MCF 10A (cell line): ENCODE measurements around the gene DCAF5. TPM values are rescaled to one million over a fixed set of nuclear protein-coding genes. Genes with fewer than 3 reads are reported as not detected.
A peak's percentile ranks its signal among the peaks of the same experiment; 100 is the strongest.

Experiments used
- BruUV-seq: library from RNA; stranded (reverse); fragments of 400-500 nt; replicated peaks from 2 replicates; lab custom pipeline; 2021; lab: Mats Ljungman, UMichigan
- CTCF ChIA-PET: fragments of 300-600 bp; sonication (Branson Sonifier 250); formaldehyde crosslinking; extraction: SDS; loops from one replicate; lab custom pipeline; 2021; ENCODE audit warnings: antibody characterized with exemption, inconsistent platforms; lab: Yijun Ruan, JAX
- POLR2A ChIA-PET: fragments of 300-600, 350-650 bp; sonication (Branson Sonifier 250); formaldehyde crosslinking; extraction: SDS; loops from one replicate; lab custom pipeline; 2020; ENCODE audit warnings: antibody characterized with exemption, inconsistent platforms; lab: Yijun Ruan, JAX
- DNase-seq: peaks from one replicate; pipeline ENCODE4 v3.0.0-alpha.2; 2018; ENCODE audit not compliant: unreplicated experiment
- H3K27ac Mint-ChIP-seq: one replicate; pipeline ENCODE4 v1.8.0; 2022; ENCODE audit warnings: mild to moderate bottlenecking, low read depth, mixed read lengths; ENCODE audit not compliant: unreplicated experiment
- H3K27me3 Mint-ChIP-seq: one replicate; pipeline ENCODE4 v1.8.0; 2022; ENCODE audit warnings: mixed read lengths; ENCODE audit not compliant: insufficient read depth, unreplicated experiment
- H3K36me3 Mint-ChIP-seq: one replicate; pipeline ENCODE4 v1.8.0; 2022; ENCODE audit warnings: mild to moderate bottlenecking, moderate library complexity, mixed read lengths; ENCODE audit not compliant: insufficient read depth, unreplicated experiment
- H3K4me1 Mint-ChIP-seq: one replicate; pipeline ENCODE4 v1.8.0; 2022; ENCODE audit warnings: mixed read lengths; ENCODE audit not compliant: insufficient read depth, unreplicated experiment
- H3K4me3 Mint-ChIP-seq: one replicate; pipeline ENCODE4 v1.8.0; 2022; ENCODE audit warnings: mild to moderate bottlenecking, moderate library complexity, mixed read lengths; ENCODE audit not compliant: unreplicated experiment
- H3K9me3 Mint-ChIP-seq: one replicate; pipeline ENCODE4 v1.8.0; 2022; ENCODE audit warnings: mixed read lengths; ENCODE audit not compliant: unreplicated experiment
- intact Hi-C: fragments of 100-400 bp; cut with micrococcal nuclease; formaldehyde crosslinking; loops from 2 replicates; pipeline ENCODE4 v1.14.1; 2022
- total RNA-seq: library from RNA; stranded (reverse); gene quantifications from 2 replicates; pipeline ENCODE4 v1.2.3, GENCODE V29; 2022
- TF ChIP-seq, protein P1 (sequence below): fragments of 200-600 bp; IDR thresholded peaks from one replicate; pipeline ENCODE4 v1.8.0; 2022; ENCODE audit warnings: antibody characterized with exemption, mild to moderate bottlenecking; ENCODE audit not compliant: unreplicated experiment

The DCAF5 gene
- total RNA-seq, 1 experiment from 2014 or later = 37.7 TPM

DNA sequence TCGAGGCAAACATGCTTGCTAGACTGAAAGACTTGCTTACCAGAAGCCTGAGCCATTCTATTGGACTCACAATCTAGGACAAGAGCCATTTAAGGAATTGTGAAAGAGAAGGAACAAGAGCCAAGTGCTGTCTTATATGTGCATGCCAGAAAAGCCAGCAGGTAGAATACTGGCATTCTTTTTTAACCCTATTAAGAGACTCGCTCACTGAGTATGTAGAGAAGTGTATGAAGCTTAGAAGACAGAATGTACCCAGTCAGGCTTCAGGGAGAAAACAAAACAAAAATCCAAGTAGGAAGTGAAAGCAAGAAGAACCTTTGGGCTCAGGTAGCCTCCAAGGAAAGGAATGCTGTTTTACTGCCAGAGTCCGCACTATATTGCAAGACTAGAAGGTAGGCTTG lies 65.9 kb downstream of the DCAF5 start:
- no TSS peak for BruUV-seq
- Mint-ChIP-seq H3K27me3 (no peaks in the 10 kb centered on the region), H3K36me3 (peaks cover 60% of the 10 kb centered on the region), H3K27ac (peak overlapping the region; percentile 90), H3K4me3 (peak overlapping the region; percentile 36), H3K4me1 (peaks cover 28% of the 10 kb centered on the region), H3K9me3 (no peaks in the 10 kb centered on the region)
- CTCF ChIA-PET = interaction anchor here (1.7 kb wide), 1 partner anchor 174 kb away, joined by 3 read pairs; no protein-coding TSS in a partner anchor
- peak; percentile 56 for DNase-seq
- TF ChIP-seq, protein P1, sequence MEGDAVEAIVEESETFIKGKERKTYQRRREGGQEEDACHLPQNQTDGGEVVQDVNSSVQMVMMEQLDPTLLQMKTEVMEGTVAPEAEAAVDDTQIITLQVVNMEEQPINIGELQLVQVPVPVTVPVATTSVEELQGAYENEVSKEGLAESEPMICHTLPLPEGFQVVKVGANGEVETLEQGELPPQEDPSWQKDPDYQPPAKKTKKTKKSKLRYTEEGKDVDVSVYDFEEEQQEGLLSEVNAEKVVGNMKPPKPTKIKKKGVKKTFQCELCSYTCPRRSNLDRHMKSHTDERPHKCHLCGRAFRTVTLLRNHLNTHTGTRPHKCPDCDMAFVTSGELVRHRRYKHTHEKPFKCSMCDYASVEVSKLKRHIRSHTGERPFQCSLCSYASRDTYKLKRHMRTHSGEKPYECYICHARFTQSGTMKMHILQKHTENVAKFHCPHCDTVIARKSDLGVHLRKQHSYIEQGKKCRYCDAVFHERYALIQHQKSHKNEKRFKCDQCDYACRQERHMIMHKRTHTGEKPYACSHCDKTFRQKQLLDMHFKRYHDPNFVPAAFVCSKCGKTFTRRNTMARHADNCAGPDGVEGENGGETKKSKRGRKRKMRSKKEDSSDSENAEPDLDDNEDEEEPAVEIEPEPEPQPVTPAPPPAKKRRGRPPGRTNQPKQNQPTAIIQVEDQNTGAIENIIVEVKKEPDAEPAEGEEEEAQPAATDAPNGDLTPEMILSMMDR = no peak
- intact Hi-C loops = no loop called here
- POLR2A ChIA-PET = interaction anchor here (0.9 kb wide), 2 partner anchors 42 to 140 kb away, joined by 3 read pairs; no protein-coding TSS in a partner anchor

GRCh38 chr14:69086537-69086936 lies 66.4 kb downstream of the DCAF5 start:
- no TSS peak for BruUV-seq
- POLR2A ChIA-PET = interaction anchor here (0.6 to 0.9 kb wide), 3 partner anchors 41 to 275 kb away, joined by 3 read pairs; no protein-coding TSS in a partner anchor
- H3K9me3 Mint-ChIP-seq = no peaks in the 10 kb centered on the region
- TF ChIP-seq, protein P1 = no peak
- H3K27me3 Mint-ChIP-seq = no peaks in the 10 kb centered on the region
- H3K4me3 Mint-ChIP-seq = peak overlapping the region; percentile 36
- H3K4me1 Mint-ChIP-seq = peaks cover 28% of the 10 kb centered on the region
- DNase-seq = no peak
- H3K27ac Mint-ChIP-seq = peak overlapping the region; percentile 90
- CTCF ChIA-PET = interaction anchor here (0.6 to 1.7 kb wide), 2 partner anchors 163 to 174 kb away, joined by 3 read pairs; no protein-coding TSS in a partner anchor
- peaks cover 59% of the 10 kb centered on the region for H3K36me3 Mint-ChIP-seq
- intact Hi-C loops = no loop called here

GRCh38 chr14:69084023-69084422 lies 68.9 kb downstream of the DCAF5 start:
- BruUV-seq = no TSS peak
- Mint-ChIP-seq H3K36me3 (peaks cover 56% of the 10 kb centered on the region), H3K4me3 (no peak overlapping the region), H3K9me3 (no peaks in the 10 kb centered on the region), H3K27me3 (no peaks in the 10 kb centered on the region), H3K4me1 (peaks cover 37% of the 10 kb centered on the region), H3K27ac (no peak overlapping the region)
- TF ChIP-seq, protein P1 = no peak
- POLR2A ChIA-PET = interaction anchor here (0.7 kb wide), 1 partner anchor 133 kb away, joined by 3 read pairs; no protein-coding TSS in a partner anchor
- DNase-seq = no peak
- CTCF ChIA-PET = interaction anchor here (0.7 kb wide), 1 partner anchor 885 kb away, joined by 3 read pairs; no protein-coding TSS in a partner anchor
- intact Hi-C loops = no loop called here

DNA sequence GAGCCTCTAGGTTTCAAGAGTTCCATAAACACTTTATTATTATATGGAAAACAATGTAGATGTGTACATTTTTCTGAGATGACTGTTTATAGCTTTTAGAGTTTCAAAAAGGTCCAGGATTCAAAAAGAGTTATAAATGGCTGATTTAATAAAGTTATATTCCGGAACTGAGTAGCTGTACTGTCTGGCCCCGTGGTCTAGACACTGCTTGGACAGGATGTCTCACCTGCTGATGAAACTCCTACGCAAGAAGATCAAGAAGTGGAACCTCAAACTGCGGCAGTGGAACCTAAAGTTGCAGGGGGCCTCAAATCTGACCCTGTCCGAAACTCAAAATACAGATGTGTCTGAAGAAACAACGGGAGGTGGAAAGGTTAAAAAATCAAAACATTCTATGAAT lies 69.7 kb downstream of the DCAF5 start:
- DNase-seq = no peak
- Mint-ChIP-seq H3K9me3 (no peaks in the 10 kb centered on the region), H3K27me3 (no peaks in the 10 kb centered on the region), H3K27ac (no peak overlapping the region), H3K36me3 (peaks cover 56% of the 10 kb centered on the region), H3K4me3 (no peak overlapping the region), H3K4me1 (peaks cover 36% of the 10 kb centered on the region)
- BruUV-seq = no TSS peak
- intact Hi-C loops = no loop called here
- TF ChIP-seq, protein P1 = no peak
- POLR2A ChIA-PET = interaction anchor here (1.1 kb wide), 1 partner anchor 170 kb away, joined by 3 read pairs; no protein-coding TSS in a partner anchor
- CTCF ChIA-PET = interaction anchor here (0.6 kb wide), 1 partner anchor 186 kb away, joined by 3 read pairs; no protein-coding TSS in a partner anchor
